NCI-H2171 treated with DMSO at 0.1 percent for 48 hours (cell line): Measurements from ENCODE around the gene MACROD1.
A peak's percentile ranks its signal among the peaks of the same experiment; 100 is the strongest.

Experiments
- DNase-seq: peaks from one replicate; lab custom pipeline; 2025; lab: John Stamatoyannopoulos, UW

The MACROD1 gene

GRCh38 chr11:64150481-64151239, 15.3 kb downstream of the MACROD1 start:
- peak; percentile 71 for DNase-seq

- DNase-seq, result no peak
Measured at GRCh38 chr11:64150051-64150450, 15.9 kb downstream of the MACROD1 start.

- no peak for DNase-seq
Measured at GRCh38 chr11:64148917-64149617, 16.8 kb downstream of the MACROD1 start.

GRCh38 chr11:64148226-64148916, 17.5 kb downstream of the MACROD1 start:
- peak; percentile 84 for DNase-seq

GRCh38 chr11:64146036-64146955, 19.6 kb downstream of the MACROD1 start:
- peak; percentile 92 for DNase-seq

- no peak for DNase-seq
Measured at GRCh38 chr11:64144587-64145472, 21.1 kb downstream of the MACROD1 start.

GRCh38 chr11:64141081-64141783, 24.7 kb downstream of the MACROD1 start:
- DNase-seq, result no peak

GRCh38 chr11:64140082-64140481, 25.8 kb downstream of the MACROD1 start:
- no peak for DNase-seq

- no peak for DNase-seq
Measured at GRCh38 chr11:64139049-64139448, 26.9 kb downstream of the MACROD1 start.

- DNase-seq, result no peak
Measured at GRCh38 chr11:64138398-64138797, 27.5 kb downstream of the MACROD1 start.

GRCh38 chr11:64136765-64137441, 29.0 kb downstream of the MACROD1 start:
- no peak for DNase-seq

- DNase-seq, result no peak
Measured at GRCh38 chr11:64135711-64136110, 30.2 kb downstream of the MACROD1 start.

GRCh38 chr11:64134963-64135362, 30.9 kb downstream of the MACROD1 start:
- peak; percentile 29 for DNase-seq

- DNase-seq, result no peak
Measured at GRCh38 chr11:64132982-64133705, 32.8 kb downstream of the MACROD1 start.

GRCh38 chr11:64132191-64132771, 33.6 kb downstream of the MACROD1 start:
- peak; percentile 53 for DNase-seq

- DNase-seq, result peak; percentile 82
Measured at GRCh38 chr11:64131683-64132190, 34.2 kb downstream of the MACROD1 start.

- no peak for DNase-seq
Measured at GRCh38 chr11:64130618-64131017, 35.3 kb downstream of the MACROD1 start.

- no peak for DNase-seq
Measured at GRCh38 chr11:64129403-64129802, 36.5 kb downstream of the MACROD1 start.
